Measurements from ENCODE around the gene BCAR1. TPM values are rescaled to one million over a fixed set of nuclear protein-coding genes. Genes with fewer than 3 reads are reported as not detected.

BCAR1 gene
- total RNA-seq, 1 donor from 2014 or later, result 39.5 TPM

GRCh38 chr16:75250809-75251279, 580 bp downstream of the BCAR1 start:
- peak overlapping the region; percentile 57 to 85 for H3K4me3 ChIP-seq
- peak overlapping the region; percentile 88 for H3K27ac ChIP-seq
- TF ChIP-seq POLR2A (IDR thresholded peaks at IDR 0.05) (no peak), CTCF (IDR thresholded peaks at IDR 0.05) (no peak), POLR2AphosphoS5 (IDR thresholded peaks at IDR 0.05; ENCODE audit: insufficient read depth in 1 of 2, low read depth in 1 of 2) (no peak)
- H3K27me3 ChIP-seq, result no peaks in the 10 kb centered on the region
- H3K4me1 ChIP-seq, result peaks cover 93% of the 10 kb centered on the region
- H3K9me3 ChIP-seq, result no peaks in the 10 kb centered on the region
- intact Hi-C loops (cut with DNase I), result loop anchor here (5.0 kb wide), 1 partner anchor 51 kb away; no protein-coding TSS in a partner anchor
- DNase-seq (ENCODE audit: extremely low spot score in 2 of 2), result no peak
- no peaks in the 10 kb centered on the region for H3K36me3 ChIP-seq

GRCh38 chr16:75250089-75250808, 1.2 kb downstream of the BCAR1 start:
- H3K27me3 ChIP-seq, result no peaks in the 10 kb centered on the region
- no peak for TF ChIP-seq POLR2AphosphoS5 (IDR thresholded peaks at IDR 0.05; ENCODE audit: insufficient read depth in 1 of 2, low read depth in 1 of 2)
- TF ChIP-seq CTCF (IDR thresholded peaks at IDR 0.05), result no peak
- no peak for TF ChIP-seq POLR2A (IDR thresholded peaks at IDR 0.05)
- DNase-seq (ENCODE audit: extremely low spot score in 2 of 2), result no peak
- intact Hi-C loops (cut with DNase I), result loop anchor here (5.0 kb wide), 1 partner anchor 52 kb away; no protein-coding TSS in a partner anchor
- no peaks in the 10 kb centered on the region for H3K9me3 ChIP-seq
- peak overlapping the region; percentile 57 to 85 for H3K4me3 ChIP-seq
- no peaks in the 10 kb centered on the region for H3K36me3 ChIP-seq
- H3K27ac ChIP-seq, result peak overlapping the region; percentile 88
- peaks cover 92% of the 10 kb centered on the region for H3K4me1 ChIP-seq

GRCh38 chr16:75249441-75249840, 2.0 kb downstream of the BCAR1 start:
- H3K36me3 ChIP-seq, result no peaks in the 10 kb centered on the region
- peak overlapping the region; percentile 57 to 85 for H3K4me3 ChIP-seq
- intact Hi-C loops (cut with DNase I), result no loop called here
- H3K27ac ChIP-seq, result peak overlapping the region; percentile 88
- DNase-seq (ENCODE audit: extremely low spot score in 2 of 2), result no peak
- H3K27me3 ChIP-seq, result no peaks in the 10 kb centered on the region
- H3K9me3 ChIP-seq, result no peaks in the 10 kb centered on the region
- peaks cover 92% of the 10 kb centered on the region for H3K4me1 ChIP-seq
- TF ChIP-seq POLR2AphosphoS5 (IDR thresholded peaks at IDR 0.05; ENCODE audit: insufficient read depth in 1 of 2, low read depth in 1 of 2) (no peak), POLR2A (IDR thresholded peaks at IDR 0.05) (no peak), CTCF (IDR thresholded peaks at IDR 0.05) (no peak)

- no peak for DNase-seq (ENCODE audit: extremely low spot score in 2 of 2)
- Histone ChIP-seq H3K4me1 (peaks cover 92% of the 10 kb centered on the region), H3K27ac (peak overlapping the region; percentile 88), H3K36me3 (no peaks in the 10 kb centered on the region), H3K9me3 (no peaks in the 10 kb centered on the region), H3K4me3 (peak overlapping the region in 1 of 2 donors; percentile 4), H3K27me3 (no peaks in the 10 kb centered on the region)
- no peak for TF ChIP-seq POLR2AphosphoS5 (IDR thresholded peaks at IDR 0.05; ENCODE audit: insufficient read depth in 1 of 2, low read depth in 1 of 2)
- TF ChIP-seq POLR2A (IDR thresholded peaks at IDR 0.05), result no peak
- TF ChIP-seq CTCF (IDR thresholded peaks at IDR 0.05), result no peak
- intact Hi-C loops (cut with DNase I), result no loop called here
Measured at GRCh38 chr16:75248536-75249380, 2.7 kb downstream of the BCAR1 start.
